ENCODE results near the gene INAFM2.

DNA sequence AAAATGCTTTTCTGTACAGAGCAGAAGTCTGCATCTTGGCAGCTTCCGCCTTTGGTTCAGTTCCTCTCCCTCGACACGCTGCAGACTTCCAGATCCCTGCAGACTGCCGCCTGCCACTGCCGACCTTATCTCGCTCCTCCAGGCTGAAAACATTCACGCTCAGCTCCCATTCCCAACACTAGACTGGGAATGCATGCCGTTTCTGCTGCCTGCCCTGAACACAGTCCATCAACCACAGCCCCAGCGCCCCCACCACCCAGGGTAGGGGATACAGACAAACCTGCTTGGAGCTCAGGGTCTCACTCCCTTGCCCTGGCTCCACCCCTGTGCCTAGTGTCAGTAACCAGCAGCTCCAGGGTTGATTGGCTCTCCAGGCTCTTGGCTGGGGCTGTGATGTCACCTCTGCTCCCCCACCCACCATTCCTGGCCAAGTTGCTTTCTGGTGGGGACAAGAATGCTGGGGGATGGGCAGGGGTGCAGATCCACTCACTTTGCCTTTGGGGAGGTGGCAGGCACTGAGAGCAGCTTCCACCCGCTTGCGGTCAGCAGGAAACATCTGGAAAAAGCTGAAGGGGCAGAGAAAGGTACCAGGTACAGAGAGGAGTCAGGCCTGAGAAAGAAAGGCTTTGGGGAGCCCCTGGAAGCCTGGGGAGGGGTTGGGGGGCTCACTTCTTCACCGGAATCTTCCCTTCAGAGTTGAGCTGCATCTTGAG is 21.9 kb upstream of the INAFM2 start:
- TF ChIP-seq CTCF (IDR thresholded peaks at IDR 0.05; ENCODE audit: low read length) (no peak), EZH2 (optimal IDR thresholded peaks at IDR 0.05; ENCODE audit: low read depth, low read length) (no peak), EZH2phosphoT487 (IDR thresholded peaks at IDR 0.05; ENCODE audit: low read length) (no peak)
